Tibial nerve (tissue), 4 donors: ENCODE data around the gene DNAJC5. TPM values are rescaled to one million over a fixed set of nuclear protein-coding genes. Genes with fewer than 3 reads are reported as not detected.
A peak's percentile ranks its signal among the peaks of the same experiment; 100 is the strongest.

ENCODE experiments used
- DNase-seq, 2 donors: peaks; one replicate each; pipeline ENCODE4 v3.0.0-alpha.2; 2019; ENCODE audit warnings: low spot score in 2 of 2
- H3K27ac ChIP-seq, 4 donors: fragments of 200-600 bp; sonication (generic) in 3 of 4; one replicate each; pipeline ENCODE4 v1.5.1; 2017 to 2019; ENCODE audit warnings: mild to moderate bottlenecking in 1 of 4
- H3K27me3 ChIP-seq, 2 donors: fragments of 200-600 bp; sonication (generic) in 1 of 2; one replicate each; pipeline versions ENCODE4 v1.5.1 to v1.6.0; 2017 to 2019
- H3K36me3 ChIP-seq, 3 donors: fragments of 200-600 bp; sonication (generic); one replicate each; pipeline ENCODE4 v1.5.1; 2018 to 2019
- H3K4me1 ChIP-seq, 4 donors: fragments of 200-600 bp; sonication (generic) in 3 of 4; one replicate each; pipeline ENCODE4 v1.5.1; 2017 to 2019
- H3K4me3 ChIP-seq, 4 donors: fragments of 200-600 bp; sonication (generic) in 3 of 4; one replicate each; pipeline ENCODE4 v1.5.1; 2017 to 2019; ENCODE audit warnings: mild to moderate bottlenecking in 1 of 4, moderate library complexity in 1 of 4
- H3K9me3 ChIP-seq, 4 donors: fragments of 200-600 bp; sonication (generic) in 3 of 4; one replicate each; pipeline ENCODE4 v1.5.1; 2017 to 2019
- CTCF ChIP-seq, 5 experiments: fragments of 200-600 bp in 3 of 5; fragments of 450-650 bp in 2 of 5; sonication (generic) in 3 of 5; IDR thresholded peaks; one replicate each; pipeline ENCODE4 v1.5.1; 2016 to 2019; ENCODE audit warnings: antibody characterized with exemption in 5 of 5, mild to moderate bottlenecking in 3 of 5, moderate library complexity in 2 of 5
- EP300 ChIP-seq, 2 donors: sonication (generic); formaldehyde crosslinking; IDR thresholded peaks; one replicate each; pipeline ENCODE4 v1.6.1; 2017; ENCODE audit warnings: antibody characterized with exemption in 2 of 2, mild to moderate bottlenecking in 1 of 2
- POLR2A ChIP-seq, 2 donors: fragments of 450-650 bp; IDR thresholded peaks; one replicate each; pipeline ENCODE4 v1.6.1; 2017; ENCODE audit warnings: antibody characterized with exemption in 2 of 2, mild to moderate bottlenecking in 2 of 2, moderate library complexity in 2 of 2
- WGBS, 2 donors: methylation state at CpG; one replicate each; pipeline ENCODE4 v1.1.5; 2018; 5-methylcytosine and 5-hydroxymethylcytosine counted together
- total RNA-seq, 4 donors: library from RNA; depleted of rRNA; stranded (reverse); fragments of >200 nt; gene quantifications; one replicate each; pipeline ENCODE4 v1.1.0, GENCODE V29; 2016

DNAJC5 gene
- total RNA-seq, 4 donors from 2014 or later = 30.6 to 40.2 (median 32.1) TPM

DNA sequence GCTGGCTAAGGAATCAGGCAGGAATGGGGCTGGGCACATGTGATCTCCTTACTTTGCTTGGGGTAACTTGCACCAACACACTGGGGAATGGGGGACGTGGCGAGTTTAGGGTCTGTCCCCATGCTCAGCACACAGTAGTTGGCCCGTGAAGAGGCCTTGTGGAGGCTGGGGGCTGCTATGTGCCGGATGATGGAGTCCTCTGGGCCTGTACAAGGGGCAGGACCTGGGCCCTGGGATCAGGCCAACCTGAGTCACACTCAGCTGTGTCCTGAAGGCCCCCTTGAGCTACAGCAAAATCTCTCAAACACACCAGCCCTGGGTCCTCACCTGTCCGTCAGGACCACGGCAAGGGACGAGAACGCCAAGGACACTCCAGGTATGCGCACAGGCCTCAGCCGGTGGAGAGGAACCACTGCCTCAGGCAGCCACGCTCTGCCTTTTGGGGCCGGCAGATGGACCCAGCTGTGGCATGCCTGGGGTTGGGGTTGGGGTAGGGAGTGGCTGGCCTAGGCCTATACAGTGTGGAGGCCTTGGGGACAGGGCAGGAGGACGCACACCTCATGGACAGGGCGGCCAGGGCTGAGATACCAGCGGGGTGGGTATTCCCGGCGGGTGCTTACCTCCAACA, 50.2 kb downstream of the DNAJC5 start:
- H3K4me1 ChIP-seq = peaks cover 0 to 60% (median 36%) of the 10 kb centered on the region in 4 donors
- no peak for DNase-seq

DNA sequence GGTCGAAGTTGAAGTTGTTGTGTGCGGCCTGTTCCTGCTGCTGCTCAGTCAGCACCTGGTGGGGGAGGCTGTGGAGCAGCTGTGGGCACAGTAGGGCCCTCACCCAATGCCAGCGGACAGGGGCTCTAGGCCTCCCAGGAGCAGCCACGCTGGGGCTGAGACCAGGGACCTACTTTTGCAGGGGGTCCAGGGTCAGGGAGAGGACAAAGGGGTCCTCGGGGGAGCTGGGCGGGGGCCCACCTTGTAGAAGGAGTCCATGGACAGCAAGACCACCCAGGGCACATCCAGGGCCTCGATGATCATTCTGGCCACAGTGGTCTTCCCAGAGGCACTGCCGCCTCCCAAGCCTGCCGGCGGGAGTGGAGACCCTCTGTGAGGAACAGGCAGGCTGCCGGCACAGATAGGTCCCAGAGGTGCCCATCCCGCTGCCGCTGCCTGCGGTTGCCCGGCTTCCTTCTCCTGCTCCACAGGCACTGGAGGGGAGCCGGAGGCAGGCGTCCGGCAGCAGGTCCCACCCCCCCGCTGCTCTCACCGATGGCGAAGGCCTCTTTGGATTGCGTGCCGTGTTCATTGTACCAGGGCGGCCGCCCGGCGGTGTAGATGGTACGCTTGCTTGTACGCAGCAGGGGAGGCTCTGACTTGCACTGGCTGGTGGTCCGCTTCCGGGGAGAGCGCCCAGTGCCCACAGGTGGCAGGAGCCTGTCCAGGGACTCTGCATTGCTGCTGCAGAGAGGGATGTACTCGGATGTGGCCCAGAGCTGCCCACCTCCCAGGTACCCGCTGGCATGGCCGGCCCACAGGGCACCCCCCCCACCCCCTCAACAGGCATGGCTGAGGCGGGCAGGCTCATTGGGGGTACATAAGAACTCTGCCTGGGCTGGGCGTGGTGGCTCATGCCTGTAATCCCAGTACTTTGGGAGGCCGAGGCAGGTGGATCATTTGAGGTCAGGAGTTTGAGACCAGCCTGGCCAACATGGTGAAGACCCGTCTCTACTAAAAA, 51.3 kb downstream of the DNAJC5 start:
- Histone ChIP-seq H3K27ac (no peak overlapping the region), H3K36me3 (peaks cover 0 to 47% (median 10%) of the 10 kb centered on the region in 3 donors), H3K9me3 (no peaks in the 10 kb centered on the region), H3K4me3 (no peak overlapping the region), H3K27me3 (no peaks in the 10 kb centered on the region), H3K4me1 (peaks cover 0 to 67% (median 47%) of the 10 kb centered on the region in 4 donors)
- 88 to 89% methylated on average over 26 to 27 of the region's 39 CpGs for WGBS, 2 donors
- no peak for TF ChIP-seq CTCF (IDR thresholded peaks at IDR 0.05)
- TF ChIP-seq POLR2A (IDR thresholded peaks at IDR 0.05) = no peak
- TF ChIP-seq EP300 (IDR thresholded peaks at IDR 0.05) = no peak
- no peak for DNase-seq

More for the DNA sequence above, 50.2 kb downstream of the DNAJC5 start:
- H3K27me3 ChIP-seq = no peaks in the 10 kb centered on the region
- H3K9me3 ChIP-seq = no peaks in the 10 kb centered on the region
- TF ChIP-seq CTCF (IDR thresholded peaks at IDR 0.05) = no peak
- no peak for TF ChIP-seq EP300 (IDR thresholded peaks at IDR 0.05)
- TF ChIP-seq POLR2A (IDR thresholded peaks at IDR 0.05) = no peak
- no peak overlapping the region for H3K27ac ChIP-seq
- 88 to 90% methylated on average over 15 to 17 of the region's 17 CpGs for WGBS, 2 donors
- H3K4me3 ChIP-seq = no peak overlapping the region
- H3K36me3 ChIP-seq = peaks cover 0 to 58% (median 17%) of the 10 kb centered on the region in 3 donors

DNA sequence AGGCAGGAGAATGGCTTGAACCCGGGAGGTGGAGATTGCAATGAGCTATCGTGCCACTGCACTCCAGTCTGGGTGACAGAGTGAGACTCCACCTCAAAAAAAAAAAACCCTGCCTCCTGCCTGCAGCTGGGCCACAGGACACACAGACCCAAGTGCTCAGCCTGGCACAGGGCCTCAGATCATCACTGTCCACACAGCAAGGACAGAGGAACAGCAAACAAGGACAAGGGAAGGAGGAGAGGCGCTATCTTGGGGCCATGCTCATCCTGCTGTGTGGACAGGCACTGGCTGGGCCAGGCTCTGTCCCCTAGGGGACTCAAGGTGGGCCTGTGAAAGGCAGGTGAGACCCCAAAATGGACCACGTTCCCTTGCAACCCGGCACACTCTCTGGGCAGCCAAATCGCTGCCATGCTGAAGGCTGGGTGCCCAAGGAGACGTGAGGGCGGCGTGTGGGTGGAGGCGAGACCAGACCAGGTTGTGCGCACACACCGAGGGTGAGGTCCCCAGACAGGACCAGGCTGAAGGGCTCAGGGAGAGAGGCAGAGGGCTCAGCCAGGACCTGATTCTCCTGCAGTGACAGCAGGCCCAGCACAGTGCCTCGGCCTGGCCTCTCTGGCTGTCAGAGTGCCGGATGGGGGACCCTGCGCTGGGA, 52.2 kb downstream of the DNAJC5 start:
- H3K4me3 ChIP-seq = no peak overlapping the region
- TF ChIP-seq CTCF (IDR thresholded peaks at IDR 0.05) (no peak), POLR2A (IDR thresholded peaks at IDR 0.05) (no peak), EP300 (IDR thresholded peaks at IDR 0.05) (no peak)
- 83 to 89% methylated on average over 10 to 14 of the region's 15 CpGs for WGBS, 2 donors
- peaks cover 0 to 45% (median 10%) of the 10 kb centered on the region in 3 donors for H3K36me3 ChIP-seq
- H3K4me1 ChIP-seq = peaks cover 0 to 71% (median 53%) of the 10 kb centered on the region in 4 donors
- DNase-seq = no peak
- H3K27me3 ChIP-seq = no peaks in the 10 kb centered on the region
- no peaks in the 10 kb centered on the region for H3K9me3 ChIP-seq
- H3K27ac ChIP-seq = peak overlapping the region in 2 of 4 donors; percentile 81 to 90

DNA sequence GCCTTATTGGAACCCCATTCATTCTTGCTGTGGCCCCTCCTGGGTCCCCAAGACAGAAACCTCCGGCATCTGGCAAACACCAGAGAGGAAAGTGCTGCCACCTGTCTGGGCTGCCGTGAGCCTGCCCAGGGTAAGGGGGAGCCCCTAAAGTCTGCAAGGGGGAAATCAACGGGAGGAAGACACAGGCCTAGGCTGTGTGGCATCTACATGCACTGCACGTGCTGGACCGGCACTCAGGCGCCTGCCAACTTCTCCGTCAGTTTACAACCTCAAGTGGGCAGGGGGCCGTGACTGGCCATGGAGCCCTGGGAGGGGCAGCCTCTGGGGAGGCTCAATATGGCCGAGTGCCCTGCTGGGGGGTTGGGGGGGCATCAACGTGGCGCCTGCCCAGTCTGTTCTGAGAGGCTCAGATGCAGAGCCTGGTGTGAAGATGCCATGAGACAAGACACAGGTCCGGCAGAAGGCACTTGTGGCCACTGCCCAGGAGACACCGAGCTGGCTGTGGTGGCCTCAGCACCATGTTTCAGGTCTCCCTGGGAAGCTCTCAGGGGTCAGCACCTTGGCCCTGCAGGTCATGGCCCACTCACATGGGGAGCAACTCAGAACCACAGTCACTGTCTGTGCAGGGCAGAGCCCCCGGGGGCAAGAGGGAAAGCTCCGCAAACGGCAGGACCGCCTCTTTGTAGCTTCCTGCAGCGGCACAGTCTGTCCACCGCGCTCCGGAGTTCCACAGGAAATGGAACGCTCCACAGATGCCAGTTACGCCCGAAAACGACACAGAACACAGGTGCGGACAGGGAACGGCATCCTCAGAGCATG, 52.9 kb downstream of the DNAJC5 start:
- Histone ChIP-seq H3K4me3 (no peak overlapping the region), H3K4me1 (peaks cover 0 to 72% (median 54%) of the 10 kb centered on the region in 4 donors), H3K27ac (peak overlapping the region in 3 of 4 donors; percentile 81 to 90 (median 90)), H3K9me3 (no peaks in the 10 kb centered on the region), H3K27me3 (no peaks in the 10 kb centered on the region), H3K36me3 (peaks cover 0 to 39% (median 10%) of the 10 kb centered on the region in 3 donors)
- TF ChIP-seq CTCF (IDR thresholded peaks at IDR 0.05) (no peak), EP300 (IDR thresholded peaks at IDR 0.05) (no peak), POLR2A (IDR thresholded peaks at IDR 0.05) (no peak)
- WGBS, 2 donors = 23 to 40% methylated on average over 23 to 25 of the region's 27 CpGs
- DNase-seq = no peak
